HepG2 (cell line): ENCODE data around the gene ZNF804B. TPM values are rescaled to one million over a fixed set of nuclear protein-coding genes. Genes with fewer than 3 reads are reported as not detected.

Source experiments
- ATAC-seq: fragments of 200-7000 bp; cut with Tn5 transposase; 3 replicates; pipeline ENCODE4 v1.9.1; 2020; ENCODE audit warnings: mild to moderate bottlenecking, moderate library complexity
- BruUV-seq: library from RNA; stranded (reverse); fragments of 400-500 nt; replicated peaks from 2 replicates; lab custom pipeline; 2021; lab: Mats Ljungman, UMichigan
- CTCF ChIA-PET: fragments of 300-600 bp; formaldehyde crosslinking; extraction: SDS; loops from one replicate; lab custom pipeline; 2021; ENCODE audit warnings: low total read pairs, inconsistent platforms, low intra/inter-chr PET ratio; lab: Yijun Ruan, JAX
- POLR2A ChIA-PET: fragments of 350-600 bp; sonication (Branson Sonifier 250); formaldehyde crosslinking; loops from one replicate; lab custom pipeline; 2020; ENCODE audit warnings: antibody characterized with exemption, inconsistent platforms; lab: Yijun Ruan, JAX
- DNase-seq: peaks from one replicate; pipeline ENCODE4 v3.0.0-alpha.2; 2015; ENCODE audit warnings: low spot score
- FAIRE-seq: peaks from 3 replicates; lab custom pipeline; 2011; peaks lifted over from hg19 to GRCh38; lab: Jason Lieb, UNC
- H2AFZ ChIP-seq: one replicate; pipeline ENCODE4 v1.6.1; 2011; ENCODE audit warnings: low read length, inconsistent platforms
- H3K27ac ChIP-seq: fragments of 300-600 bp; 3 replicates; pipeline ENCODE4 v1.8.0; 2011; ENCODE audit warnings: mixed run types, mild to moderate bottlenecking, mixed read lengths, low read length, inconsistent platforms; ENCODE audit not compliant: insufficient read depth; ENCODE audit errors: extremely low read length
- H3K27me3 ChIP-seq, 2 experiments: fragments of 200-600 bp in 1 of 2; 2 replicates in 1 of 2; 3 replicates in 1 of 2; pipeline versions ENCODE4 v1.6.0 to v1.8.0; 2011; ENCODE audit warnings: low read length in 2 of 2, mild to moderate bottlenecking in 2 of 2, moderate library complexity in 2 of 2, inconsistent platforms in 1 of 2; ENCODE audit not compliant: insufficient read depth in 2 of 2, control insufficient read depth in 1 of 2
- H3K36me3 ChIP-seq, 2 experiments: fragments of 200-600 bp in 1 of 2; replicated peaks in 1 of 2; 2 replicates in 1 of 2; 3 replicates in 1 of 2; pipeline versions ENCODE4 v1.5.1 to v1.8.0; 2011; ENCODE audit warnings: low read length in 2 of 2, inconsistent platforms in 1 of 2; ENCODE audit not compliant: insufficient read depth in 2 of 2, control insufficient read depth in 1 of 2
- H3K4me1 ChIP-seq: 2 replicates; pipeline ENCODE4 v1.5.1; 2012; ENCODE audit warnings: low read length, inconsistent platforms; ENCODE audit not compliant: insufficient read depth
- H3K4me2 ChIP-seq: 2 replicates; pipeline ENCODE4 v1.6.0; 2011; ENCODE audit warnings: low read depth, low read length, inconsistent platforms
- H3K4me3 ChIP-seq, 3 experiments: fragments of 200-600 bp in 1 of 3; sonication (generic), shearing (Covaris generic) in 1 of 3; replicated peaks in 1 of 3; 2 replicates each; pipeline ENCODE4 v1.5.1; 2011 to 2016; ENCODE audit warnings: low read length in 3 of 3, inconsistent platforms in 2 of 3, low read depth in 2 of 3, mild to moderate bottlenecking in 2 of 3, control low read depth in 1 of 3, mixed read lengths in 1 of 3; ENCODE audit not compliant: insufficient read depth in 1 of 3
- H3K79me2 ChIP-seq: one replicate; pipeline ENCODE4 v1.6.1; 2011; ENCODE audit warnings: low read length, inconsistent platforms; ENCODE audit not compliant: insufficient read depth
- H3K9ac ChIP-seq: 2 replicates; pipeline ENCODE4 v1.6.0; 2011; ENCODE audit warnings: mild to moderate bottlenecking, low read depth, low read length, inconsistent platforms; ENCODE audit not compliant: insufficient read depth
- H3K9me3 ChIP-seq: 2 replicates; pipeline ENCODE4 v1.5.1; 2012; ENCODE audit warnings: mild to moderate bottlenecking, low read length
- H4K20me1 ChIP-seq: 2 replicates; pipeline ENCODE4 v1.6.0; 2011; ENCODE audit warnings: inconsistent platforms, mild to moderate bottlenecking, low read length, moderate library complexity; ENCODE audit not compliant: insufficient read depth
- AHDC1 ChIP-seq: sonication (generic); formaldehyde crosslinking; IDR thresholded peaks from 2 replicates; pipeline ENCODE4 v1.5.1; 2020; ENCODE audit warnings: mild to moderate bottlenecking, missing genetic modification reagents, borderline replicate concordance
- ATF7 ChIP-seq, 2 experiments: fragments of 450-650 bp in 1 of 2; sonication (generic) in 1 of 2; formaldehyde crosslinking in 1 of 2; IDR thresholded peaks; 2 replicates each; pipeline versions ENCODE4 v1.4.0 to v1.6.1; 2016 to 2020; ENCODE audit warnings: antibody characterized with exemption in 1 of 2, mild to moderate bottlenecking in 1 of 2, missing genetic modification reagents in 1 of 2
- GMEB1 ChIP-seq: sonication (generic); formaldehyde crosslinking; IDR thresholded peaks from 2 replicates; pipeline ENCODE4 v1.5.1; 2020; ENCODE audit warnings: missing genetic modification reagents, mild to moderate bottlenecking, borderline replicate concordance
- MEIS1 ChIP-seq: sonication (generic); formaldehyde crosslinking; IDR thresholded peaks from 2 replicates; pipeline ENCODE4 v1.9.0; 2021; ENCODE audit warnings: mild to moderate bottlenecking, missing genetic modification reagents, moderate library complexity, borderline replicate concordance
- MXD4 ChIP-seq: IDR thresholded peaks from 2 replicates; pipeline ENCODE4 v1.6.1; 2016; ENCODE audit warnings: mild to moderate bottlenecking, missing biosample characterization, missing genetic modification reagents
- ZMAT5 ChIP-seq: sonication (generic); formaldehyde crosslinking; IDR thresholded peaks from 2 replicates; pipeline ENCODE4 v1.5.0; 2020; ENCODE audit warnings: mild to moderate bottlenecking, low read depth, missing genetic modification reagents, borderline replicate concordance
- ZNF552 ChIP-seq: sonication (generic); formaldehyde crosslinking; IDR thresholded peaks from 2 replicates; pipeline ENCODE4 v1.9.0; 2022; ENCODE audit warnings: missing genetic modification reagents, mild to moderate bottlenecking, borderline replicate concordance
- WGBS: methylation state at CpG from one replicate; pipeline ENCODE4 v1.1.6; 2017; ENCODE audit warnings: low lambda C conversion rate; 5-methylcytosine and 5-hydroxymethylcytosine counted together
- in situ Hi-C: cut with HindIII; loops from 2 replicates; pipeline ENCODE4 v1.10.0; 2017; ENCODE audit warnings: low pct_unique_long_range_greater_than_20kb; ENCODE audit not compliant: extremely low pct_ligation_motif_present
- intact Hi-C: fragments of 100-400 bp; cut with micrococcal nuclease; formaldehyde crosslinking; loops from one replicate; pipeline ENCODE4 v1.10.0; 2022; ENCODE audit not compliant: unreplicated experiment
- polyA plus RNA-seq, 8 experiments: library from polyadenylated mRNA; depleted of rRNA in 3 of 8; stranded (reverse) in 7 of 8; unstranded in 1 of 8; fragments of >200 nt; fragmentation: Illumina TruSeq in 4 of 8; extraction: Trizol in 4 of 8; gene quantifications; 2 replicates each; pipeline versions ENCODE4 v1.2.1 to v1.2.3, GENCODE V29; 2011 to 2016; ENCODE audit warnings: low read depth in 4 of 8, missing spikeins in 1 of 8, mixed read lengths in 1 of 8; ENCODE audit not compliant: insufficient read depth in 1 of 8
- total RNA-seq, 5 experiments: library from RNA; depleted of rRNA; stranded (reverse); fragments of >200 nt; fragmentation: Illumina TruSeq; extraction: Trizol; gene quantifications; 2 replicates each; pipeline ENCODE4 v1.2.3, GENCODE V29; 2016; ENCODE audit warnings: low read depth in 1 of 5

Gene ZNF804B
- total and polyA plus RNA-seq, 2 of the 13 experiments (the other 11 are each of a cell fraction or from before 2014, with no cell fraction given) = not detected

GRCh38 chr7:88757371-88757770, 2.1 kb upstream of the ZNF804B start:
- no peaks in the 10 kb centered on the region for H3K4me1 ChIP-seq
- H3K79me2 ChIP-seq = no peaks in the 10 kb centered on the region
- H3K27me3 ChIP-seq = peaks cover 0 to 22% of the 10 kb centered on the region in 2 experiments; a peak in 2 of 5 replicates
- ChIA-PET CTCF (no interaction called here), POLR2A (no interaction called here)
- H3K4me2 ChIP-seq = no peak overlapping the region
- in situ Hi-C loops (no loop called here), intact Hi-C loops (no loop called here)
- no TSS peak for BruUV-seq
- no peak overlapping the region for H3K27ac ChIP-seq
- WGBS = 16% methylated on average over 2 of the region's 2 CpGs
- ATAC-seq (no peak), FAIRE-seq (no peak), DNase-seq (no peak)
- no peak overlapping the region for H3K9ac ChIP-seq
- no peaks in the 10 kb centered on the region for H3K36me3 ChIP-seq
- H4K20me1 ChIP-seq = no peaks in the 10 kb centered on the region
- H3K4me3 ChIP-seq = no peak overlapping the region
- H3K9me3 ChIP-seq = no peaks in the 10 kb centered on the region
- no peak overlapping the region for H2AFZ ChIP-seq
- no peak for TF ChIP-seq GMEB1 (CRISPR knock-in tag)
- 0 out of 2 replicates have a peak, but pooled peaks have one; percentile 10 for TF ChIP-seq ATF7 (IDR thresholded peaks at IDR 0.05)
- no peak for TF ChIP-seq ATF7 (CRISPR knock-in tag; IDR thresholded peaks at IDR 0.05)

GRCh38 chr7:88758381-88759229, 895 bp upstream of the ZNF804B start:
- no TSS peak for BruUV-seq
- in situ Hi-C loops (no loop called here), intact Hi-C loops (no loop called here)
- no peak for FAIRE-seq
- Histone ChIP-seq H2AFZ (peak overlapping the region; percentile 27), H3K36me3 (no peaks in the 10 kb centered on the region), H3K9ac (no peak overlapping the region), H3K4me3 (0 out of 6 replicates have a peak overlapping the region, but pooled peaks of 1 of the 3 experiments have one; percentile 16), H3K4me2 (peak overlapping the region; percentile 18; the same call in 1 of the 2 replicates), H3K4me1 (no peaks in the 10 kb centered on the region), H3K9me3 (no peaks in the 10 kb centered on the region), H3K27ac (no peak overlapping the region), H4K20me1 (no peaks in the 10 kb centered on the region), H3K79me2 (no peaks in the 10 kb centered on the region), H3K27me3 (peaks cover 0 to 22% of the 10 kb centered on the region in 2 experiments; a peak in 2 of 5 replicates)
- CTCF ChIA-PET = no interaction called here
- POLR2A ChIA-PET = no interaction called here
- no peak for DNase-seq
- peak; percentile 51 for ATAC-seq
- 13% methylated on average over 28 of the region's 33 CpGs for WGBS
- TF ChIP-seq ZNF552 (CRISPR knock-in tag) (no peak), MXD4 (no peak), ZMAT5 (no peak), AHDC1 (no peak), MEIS1 (no peak)
